Glutamatergic neuron (in vitro differentiated cells): Measurements from ENCODE around the gene MAPK4. TPM values are rescaled to one million over a fixed set of nuclear protein-coding genes. Genes with fewer than 3 reads are reported as not detected.

Experiments
- DNase-seq: peaks from one replicate; pipeline ENCODE4 v3.0.0; 2022
- H3K27ac Mint-ChIP-seq: one replicate; pipeline ENCODE4 v1.8.0; 2020; ENCODE audit warnings: mild to moderate bottlenecking, mixed read lengths, inconsistent platforms; ENCODE audit not compliant: unreplicated experiment
- H3K27me3 Mint-ChIP-seq: one replicate; pipeline ENCODE4 v1.8.0; 2020; ENCODE audit warnings: mild to moderate bottlenecking, moderate library complexity, mixed read lengths, inconsistent platforms; ENCODE audit not compliant: unreplicated experiment
- H3K36me3 Mint-ChIP-seq: one replicate; pipeline ENCODE4 v1.8.0; 2020; ENCODE audit warnings: mild to moderate bottlenecking, mixed read lengths, inconsistent platforms; ENCODE audit not compliant: unreplicated experiment
- H3K4me1 Mint-ChIP-seq: one replicate; pipeline ENCODE4 v1.8.0; 2020; ENCODE audit warnings: mild to moderate bottlenecking, low read depth, mixed read lengths, inconsistent platforms; ENCODE audit not compliant: unreplicated experiment
- H3K4me3 Mint-ChIP-seq: one replicate; pipeline ENCODE4 v1.8.0; 2020; ENCODE audit warnings: mild to moderate bottlenecking, mixed read lengths, inconsistent platforms; ENCODE audit not compliant: unreplicated experiment
- H3K9me3 Mint-ChIP-seq: one replicate; pipeline ENCODE4 v1.8.0; 2020; ENCODE audit warnings: mild to moderate bottlenecking, moderate library complexity, mixed read lengths, inconsistent platforms; ENCODE audit not compliant: unreplicated experiment
- CTCF ChIP-seq: fragments of 200-600 bp; sonication (generic); IDR thresholded peaks from one replicate; pipeline ENCODE4 v1.5.0; 2021; ENCODE audit not compliant: partially characterized antibody, unreplicated experiment
- total RNA-seq: library from RNA; stranded (reverse); fragmentation: NEBNext Ultra II Directional; extraction: Animal tissue kit (Norgen Biotek cat#: 25700); gene quantifications from one replicate; pipeline ENCODE4 v1.2.1, GENCODE V29; 2021; ENCODE audit not compliant: unreplicated experiment

MAPK4 gene
- total RNA-seq, 1 donor from 2014 or later: 13.1 TPM

GRCh38 chr18:50689578-50689977, 129.7 kb downstream of the MAPK4 start:
- DNase-seq: no peak
- Mint-ChIP-seq H3K4me1 (peaks cover 23% of the 10 kb centered on the region), H3K27me3 (no peaks in the 10 kb centered on the region), H3K36me3 (no peaks in the 10 kb centered on the region), H3K9me3 (no peaks in the 10 kb centered on the region), H3K4me3 (no peak overlapping the region), H3K27ac (no peak overlapping the region)
- no peak for TF ChIP-seq CTCF

DNA sequence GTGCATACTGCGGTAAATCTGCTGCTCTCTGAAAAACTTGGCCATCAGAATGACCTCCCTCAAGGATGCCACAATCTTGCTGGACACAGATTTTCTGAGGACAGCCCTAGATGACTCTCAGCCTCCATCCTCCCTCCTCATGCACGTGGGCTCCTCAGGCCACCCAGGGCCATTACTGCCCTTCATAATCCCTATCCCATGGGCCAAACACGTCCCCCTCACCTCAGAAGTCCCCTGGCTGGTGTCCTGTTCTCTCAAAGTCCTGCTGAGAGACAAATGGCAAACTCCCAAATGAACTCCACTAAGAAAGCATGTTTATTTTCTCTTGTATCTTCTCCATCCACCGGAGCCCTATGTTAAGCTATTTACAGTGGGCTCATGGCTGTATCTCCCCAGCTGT, 134.3 kb downstream of the MAPK4 start:
- H3K27me3 Mint-ChIP-seq: peaks cover 6% of the 10 kb centered on the region
- DNase-seq: no peak
- H3K4me3 Mint-ChIP-seq: no peak overlapping the region
- TF ChIP-seq CTCF: no peak
- no peak overlapping the region for H3K27ac Mint-ChIP-seq
- no peaks in the 10 kb centered on the region for H3K36me3 Mint-ChIP-seq
- H3K4me1 Mint-ChIP-seq: peaks cover 36% of the 10 kb centered on the region
- peaks cover 6% of the 10 kb centered on the region for H3K9me3 Mint-ChIP-seq

GRCh38 chr18:50695431-50696176, 135.7 kb downstream of the MAPK4 start:
- Mint-ChIP-seq H3K4me1 (peaks cover 36% of the 10 kb centered on the region), H3K27ac (peak overlapping the region; percentile 59), H3K36me3 (no peaks in the 10 kb centered on the region), H3K4me3 (peak overlapping the region; percentile 13), H3K9me3 (peaks cover 6% of the 10 kb centered on the region), H3K27me3 (peaks cover 6% of the 10 kb centered on the region)
- TF ChIP-seq CTCF: no peak
- DNase-seq: no peak

DNA sequence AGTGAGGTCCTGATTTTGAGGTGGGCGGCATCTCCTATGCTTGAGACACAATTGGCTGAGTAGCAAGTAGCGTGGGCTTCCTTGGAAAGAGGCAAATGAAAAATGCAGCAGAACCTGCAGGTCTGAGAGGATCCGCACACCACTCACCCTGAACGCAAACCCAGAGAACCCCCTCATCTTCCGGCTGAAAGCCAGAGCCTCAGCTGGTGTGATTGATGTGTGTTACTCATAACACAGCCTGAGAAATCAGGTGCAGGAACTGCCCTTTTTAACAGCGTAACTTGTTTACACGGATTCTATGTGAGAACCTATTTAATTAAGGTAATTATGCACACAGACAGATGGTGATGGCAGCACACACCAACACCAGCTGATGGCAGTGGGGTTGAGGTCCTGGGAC, 136.5 kb downstream of the MAPK4 start:
- Mint-ChIP-seq H3K27ac (peak overlapping the region; percentile 93), H3K4me1 (peaks cover 36% of the 10 kb centered on the region)
- DNase-seq: no peak

More for the DNA sequence above, 136.5 kb downstream of the MAPK4 start:
- TF ChIP-seq CTCF: no peak
- Mint-ChIP-seq H3K4me3 (peak overlapping the region; percentile 74), H3K9me3 (peaks cover 6% of the 10 kb centered on the region), H3K36me3 (no peaks in the 10 kb centered on the region), H3K27me3 (peaks cover 6% of the 10 kb centered on the region)
